Type B pancreatic cell (in vitro differentiated cells): Measurements from ENCODE around the gene WNK2. TPM values are rescaled to one million over a fixed set of nuclear protein-coding genes. Genes with fewer than 3 reads are reported as not detected.

ENCODE experiments used
- DNase-seq: peaks from one replicate; pipeline ENCODE4 v3.0.0; 2021; ENCODE audit warnings: mixed read lengths; ENCODE audit not compliant: unreplicated experiment; ENCODE audit errors: extremely low spot score
- H3K27ac Mint-ChIP-seq: 2 replicates; pipeline ENCODE4 v1.8.0; 2021; ENCODE audit warnings: mild to moderate bottlenecking, mixed read lengths
- H3K27me3 Mint-ChIP-seq: 2 replicates; pipeline ENCODE4 v1.8.0; 2021; ENCODE audit warnings: mixed read lengths
- H3K36me3 Mint-ChIP-seq: 2 replicates; pipeline ENCODE4 v1.8.0; 2021; ENCODE audit warnings: mixed read lengths
- H3K4me1 Mint-ChIP-seq: one replicate; pipeline ENCODE4 v1.8.0; 2021; ENCODE audit warnings: mixed read lengths; ENCODE audit not compliant: unreplicated experiment
- H3K4me3 Mint-ChIP-seq: 2 replicates; pipeline ENCODE4 v1.8.0; 2021; ENCODE audit warnings: mild to moderate bottlenecking, mixed read lengths
- H3K9me3 Mint-ChIP-seq: 2 replicates; pipeline ENCODE4 v1.8.0; 2021; ENCODE audit warnings: mixed read lengths
- CTCF ChIP-seq: fragments of 200-600 bp; sonication (generic); conservative IDR thresholded peaks from 2 replicates; pipeline ENCODE4 v1.5.0; 2021; ENCODE audit warnings: antibody characterized with exemption, mild to moderate bottlenecking
- total RNA-seq: library from RNA; stranded (reverse); gene quantifications from 2 replicates; pipeline ENCODE4 v1.2.1, GENCODE V29; 2021; ENCODE audit warnings: low replicate concordance

Gene WNK2
- total RNA-seq, 1 donor from 2014 or later, result 75.5 TPM

- TF ChIP-seq CTCF, result no peak
- H3K4me3 Mint-ChIP-seq, result no peak overlapping the region
- no peaks in the 10 kb centered on the region for H3K9me3 Mint-ChIP-seq
- no peak overlapping the region for H3K27ac Mint-ChIP-seq
- H3K27me3 Mint-ChIP-seq, result no peaks in the 10 kb centered on the region
- H3K4me1 Mint-ChIP-seq, result peaks cover 4% of the 10 kb centered on the region
- no peak for DNase-seq
- no peaks in the 10 kb centered on the region for H3K36me3 Mint-ChIP-seq
Observed at GRCh38 chr9:93167185-93167584, 16.8 kb upstream of the WNK2 start.

GRCh38 chr9:93167838-93168237, 16.1 kb upstream of the WNK2 start:
- Mint-ChIP-seq H3K9me3 (no peaks in the 10 kb centered on the region), H3K4me3 (no peak overlapping the region), H3K4me1 (peaks cover 4% of the 10 kb centered on the region), H3K27me3 (no peaks in the 10 kb centered on the region), H3K27ac (no peak overlapping the region), H3K36me3 (no peaks in the 10 kb centered on the region)
- no peak for DNase-seq
- no peak for TF ChIP-seq CTCF

GRCh38 chr9:93168581-93168980, 15.4 kb upstream of the WNK2 start:
- Mint-ChIP-seq H3K36me3 (no peaks in the 10 kb centered on the region), H3K4me1 (peaks cover 11% of the 10 kb centered on the region), H3K27ac (no peak overlapping the region), H3K4me3 (no peak overlapping the region), H3K9me3 (no peaks in the 10 kb centered on the region), H3K27me3 (no peaks in the 10 kb centered on the region)
- TF ChIP-seq CTCF, result no peak
- DNase-seq, result no peak

GRCh38 chr9:93169444-93169843, 14.5 kb upstream of the WNK2 start:
- no peak overlapping the region for H3K4me3 Mint-ChIP-seq
- H3K9me3 Mint-ChIP-seq, result no peaks in the 10 kb centered on the region
- no peak for TF ChIP-seq CTCF
- H3K4me1 Mint-ChIP-seq, result peaks cover 16% of the 10 kb centered on the region
- H3K36me3 Mint-ChIP-seq, result no peaks in the 10 kb centered on the region
- no peaks in the 10 kb centered on the region for H3K27me3 Mint-ChIP-seq
- H3K27ac Mint-ChIP-seq, result no peak overlapping the region
- no peak for DNase-seq

GRCh38 chr9:93170571-93170970, 13.4 kb upstream of the WNK2 start:
- TF ChIP-seq CTCF, result no peak
- no peak overlapping the region for H3K27ac Mint-ChIP-seq

More at GRCh38 chr9:93170571-93170970, 13.4 kb upstream of the WNK2 start:
- DNase-seq, result no peak
- H3K4me1 Mint-ChIP-seq, result peaks cover 16% of the 10 kb centered on the region
- H3K27me3 Mint-ChIP-seq, result no peaks in the 10 kb centered on the region
- no peaks in the 10 kb centered on the region for H3K36me3 Mint-ChIP-seq
- H3K9me3 Mint-ChIP-seq, result no peaks in the 10 kb centered on the region
- H3K4me3 Mint-ChIP-seq, result no peak overlapping the region
